ENCODE data around the gene MAPK8IP1.

MAPK8IP1 gene

GRCh38 chr11:45930951-45931570 lies 45.6 kb downstream of the MAPK8IP1 start:
- Histone ChIP-seq H3K36me3 (ENCODE audit: low read depth) (peaks cover 25% of the 10 kb centered on the region), H3K4me3 (ENCODE audit: severe bottlenecking) (no peak overlapping the region), H3K27me3 (ENCODE audit: insufficient read depth, poor library complexity, severe bottlenecking) (no peaks in the 10 kb centered on the region), H3K9me3 (ENCODE audit: severe bottlenecking) (no peaks in the 10 kb centered on the region), H3K27ac (ENCODE audit: poor library complexity, severe bottlenecking) (peak overlapping the region; percentile 95), H3K4me1 (ENCODE audit: insufficient read depth, poor library complexity, severe bottlenecking) (peaks cover 54% of the 10 kb centered on the region)
- TF ChIP-seq CTCF (IDR thresholded peaks at IDR 0.05; ENCODE audit: poor library complexity, severe bottlenecking) = no peak
- peak; percentile 92 for DNase-seq (ENCODE audit: low spot score)
- peak; percentile 86 for ATAC-seq (ENCODE audit: low read depth)

- no peak for ATAC-seq (ENCODE audit: low read depth)
Observed at GRCh38 chr11:45931739-45932138, 46.3 kb downstream of the MAPK8IP1 start.

DNA sequence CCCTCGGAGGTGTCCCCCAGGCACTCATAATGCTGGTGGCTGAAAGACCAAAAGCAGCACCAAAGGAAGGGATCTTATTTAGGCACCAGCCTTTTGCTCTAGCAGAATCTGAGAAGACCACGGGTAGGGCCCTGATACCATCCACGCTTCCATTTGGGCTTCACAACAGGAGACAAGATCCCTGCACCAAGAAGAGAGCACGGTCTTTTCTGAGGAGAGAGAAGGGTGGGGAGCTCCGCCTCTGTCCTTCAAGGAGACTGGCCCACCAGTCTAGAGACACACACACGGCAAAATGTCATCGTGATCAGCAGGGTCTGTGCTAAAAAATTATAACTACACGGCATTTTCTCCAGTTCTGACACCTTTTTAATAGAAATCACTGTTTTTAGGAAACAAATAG lies 46.8 kb downstream of the MAPK8IP1 start:
- no peak overlapping the region for H3K4me3 ChIP-seq (ENCODE audit: severe bottlenecking)
- H3K4me1 ChIP-seq (ENCODE audit: insufficient read depth, poor library complexity, severe bottlenecking) = peaks cover 54% of the 10 kb centered on the region
- TF ChIP-seq CTCF (IDR thresholded peaks at IDR 0.05; ENCODE audit: poor library complexity, severe bottlenecking) = no peak
- no peaks in the 10 kb centered on the region for H3K27me3 ChIP-seq (ENCODE audit: insufficient read depth, poor library complexity, severe bottlenecking)
- peak overlapping the region; percentile 95 for H3K27ac ChIP-seq (ENCODE audit: poor library complexity, severe bottlenecking)
- H3K9me3 ChIP-seq (ENCODE audit: severe bottlenecking) = no peaks in the 10 kb centered on the region
- peaks cover 22% of the 10 kb centered on the region for H3K36me3 ChIP-seq (ENCODE audit: low read depth)
- no peak for DNase-seq (ENCODE audit: low spot score)
- no peak for ATAC-seq (ENCODE audit: low read depth)

More at GRCh38 chr11:45931739-45932138, 46.3 kb downstream of the MAPK8IP1 start:
- no peaks in the 10 kb centered on the region for H3K9me3 ChIP-seq (ENCODE audit: severe bottlenecking)
- H3K4me1 ChIP-seq (ENCODE audit: insufficient read depth, poor library complexity, severe bottlenecking) = peaks cover 54% of the 10 kb centered on the region
- H3K27me3 ChIP-seq (ENCODE audit: insufficient read depth, poor library complexity, severe bottlenecking) = no peaks in the 10 kb centered on the region
- TF ChIP-seq CTCF (IDR thresholded peaks at IDR 0.05; ENCODE audit: poor library complexity, severe bottlenecking) = no peak
- no peak for DNase-seq (ENCODE audit: low spot score)
- peaks cover 25% of the 10 kb centered on the region for H3K36me3 ChIP-seq (ENCODE audit: low read depth)
- H3K27ac ChIP-seq (ENCODE audit: poor library complexity, severe bottlenecking) = peak overlapping the region; percentile 95
- no peak overlapping the region for H3K4me3 ChIP-seq (ENCODE audit: severe bottlenecking)

DNA sequence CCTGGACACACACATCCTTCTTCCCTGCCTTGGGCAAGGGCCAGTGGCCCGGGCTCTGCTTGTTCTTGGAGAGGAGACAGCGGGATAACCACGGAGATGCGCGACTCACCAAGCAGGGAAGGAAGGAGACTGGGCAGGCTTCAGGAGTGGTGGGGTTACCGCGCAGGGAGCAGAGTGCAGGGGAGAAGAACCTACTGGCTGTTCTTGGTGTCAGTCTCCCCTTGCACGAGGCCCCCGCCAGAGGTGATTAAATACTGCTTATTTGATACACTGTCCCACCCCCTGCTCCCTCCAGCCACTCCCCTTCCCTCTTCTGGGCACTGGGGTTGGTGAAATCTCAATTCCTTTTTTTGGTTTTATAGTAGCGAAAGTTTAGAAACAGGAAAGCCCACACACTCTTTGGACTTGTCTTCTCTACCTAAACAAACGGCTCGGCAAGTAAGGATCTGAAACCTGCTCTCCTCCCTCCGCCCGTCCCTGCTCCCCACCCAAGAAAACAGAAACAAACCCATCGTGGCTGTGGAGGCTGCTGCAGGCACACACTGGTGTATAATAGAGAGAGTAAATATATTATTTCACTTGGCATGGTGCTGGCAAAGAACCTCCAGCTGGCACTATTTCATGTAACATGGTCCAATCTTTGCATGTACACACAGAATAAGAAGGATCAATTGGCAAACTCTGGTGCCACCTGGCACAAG lies 47.8 kb downstream of the MAPK8IP1 start:
- ATAC-seq (ENCODE audit: low read depth) (0 out of 3 replicates have a peak, but pooled peaks have one; percentile 8), DNase-seq (ENCODE audit: low spot score) (no peak)
- peaks cover 12% of the 10 kb centered on the region for H3K36me3 ChIP-seq (ENCODE audit: low read depth)
- no peak overlapping the region for H3K4me3 ChIP-seq (ENCODE audit: severe bottlenecking)
- H3K27ac ChIP-seq (ENCODE audit: poor library complexity, severe bottlenecking) = peak overlapping the region; percentile 95
- no peak for TF ChIP-seq CTCF (IDR thresholded peaks at IDR 0.05; ENCODE audit: poor library complexity, severe bottlenecking)
- H3K27me3 ChIP-seq (ENCODE audit: insufficient read depth, poor library complexity, severe bottlenecking) = no peaks in the 10 kb centered on the region
- H3K4me1 ChIP-seq (ENCODE audit: insufficient read depth, poor library complexity, severe bottlenecking) = peaks cover 50% of the 10 kb centered on the region
- H3K9me3 ChIP-seq (ENCODE audit: severe bottlenecking) = no peaks in the 10 kb centered on the region
